ENCODE data around the gene MRC2.

The MRC2 gene

GRCh38 chr17:62674363-62674739 lies 46.9 kb downstream of the MRC2 start:
- no peaks in the 10 kb centered on the region for H3K9me3 Mint-ChIP-seq (ENCODE audit: low read depth)
- no peak overlapping the region for H3K27ac Mint-ChIP-seq
- no peak overlapping the region for H3K4me3 Mint-ChIP-seq
- peaks cover 1% of the 10 kb centered on the region for H3K4me1 Mint-ChIP-seq (ENCODE audit: low read depth)
- no peaks in the 10 kb centered on the region for H3K36me3 Mint-ChIP-seq
- no peaks in the 10 kb centered on the region for H3K27me3 Mint-ChIP-seq

GRCh38 chr17:62674841-62675240 lies 47.4 kb downstream of the MRC2 start:
- no peaks in the 10 kb centered on the region for H3K9me3 Mint-ChIP-seq (ENCODE audit: low read depth)
- H3K27ac Mint-ChIP-seq, result no peak overlapping the region
- no peaks in the 10 kb centered on the region for H3K36me3 Mint-ChIP-seq
- no peaks in the 10 kb centered on the region for H3K27me3 Mint-ChIP-seq
- H3K4me3 Mint-ChIP-seq, result no peak overlapping the region
- H3K4me1 Mint-ChIP-seq (ENCODE audit: low read depth), result peaks cover 1% of the 10 kb centered on the region

- H3K4me3 Mint-ChIP-seq, result no peak overlapping the region
- no peaks in the 10 kb centered on the region for H3K9me3 Mint-ChIP-seq (ENCODE audit: low read depth)
- H3K36me3 Mint-ChIP-seq, result no peaks in the 10 kb centered on the region
- H3K4me1 Mint-ChIP-seq (ENCODE audit: low read depth), result peaks cover 1% of the 10 kb centered on the region
- no peaks in the 10 kb centered on the region for H3K27me3 Mint-ChIP-seq
- no peak overlapping the region for H3K27ac Mint-ChIP-seq
Observed at GRCh38 chr17:62675260-62675659, 47.8 kb downstream of the MRC2 start.

- Mint-ChIP-seq H3K27ac (no peak overlapping the region), H3K4me3 (no peak overlapping the region), H3K36me3 (no peaks in the 10 kb centered on the region), H3K9me3 (ENCODE audit: low read depth) (no peaks in the 10 kb centered on the region), H3K4me1 (ENCODE audit: low read depth) (peaks cover 1% of the 10 kb centered on the region), H3K27me3 (no peaks in the 10 kb centered on the region)
Observed at GRCh38 chr17:62675701-62676100, 48.2 kb downstream of the MRC2 start.

GRCh38 chr17:62676231-62676943 lies 48.9 kb downstream of the MRC2 start:
- H3K36me3 Mint-ChIP-seq, result no peaks in the 10 kb centered on the region
- peaks cover 1% of the 10 kb centered on the region for H3K4me1 Mint-ChIP-seq (ENCODE audit: low read depth)
- no peaks in the 10 kb centered on the region for H3K27me3 Mint-ChIP-seq
- H3K9me3 Mint-ChIP-seq (ENCODE audit: low read depth), result no peaks in the 10 kb centered on the region
- H3K27ac Mint-ChIP-seq, result no peak overlapping the region
- no peak overlapping the region for H3K4me3 Mint-ChIP-seq

- Mint-ChIP-seq H3K4me1 (ENCODE audit: low read depth) (peaks cover 1% of the 10 kb centered on the region), H3K27me3 (no peaks in the 10 kb centered on the region), H3K9me3 (ENCODE audit: low read depth) (no peaks in the 10 kb centered on the region), H3K4me3 (no peak overlapping the region), H3K27ac (no peak overlapping the region), H3K36me3 (no peaks in the 10 kb centered on the region)
Observed at GRCh38 chr17:62676952-62677596, 49.6 kb downstream of the MRC2 start.

- Mint-ChIP-seq H3K27ac (no peak overlapping the region), H3K9me3 (ENCODE audit: low read depth) (no peaks in the 10 kb centered on the region), H3K27me3 (no peaks in the 10 kb centered on the region), H3K4me3 (no peak overlapping the region), H3K36me3 (no peaks in the 10 kb centered on the region), H3K4me1 (ENCODE audit: low read depth) (no peaks in the 10 kb centered on the region)
Observed at GRCh38 chr17:62678214-62678919, 50.9 kb downstream of the MRC2 start.

- Mint-ChIP-seq H3K4me1 (ENCODE audit: low read depth) (no peaks in the 10 kb centered on the region), H3K36me3 (no peaks in the 10 kb centered on the region), H3K9me3 (ENCODE audit: low read depth) (no peaks in the 10 kb centered on the region), H3K27me3 (no peaks in the 10 kb centered on the region), H3K27ac (no peak overlapping the region), H3K4me3 (no peak overlapping the region)
Observed at GRCh38 chr17:62679866-62680377, 52.5 kb downstream of the MRC2 start.

GRCh38 chr17:62680541-62681052 lies 53.1 kb downstream of the MRC2 start:
- Mint-ChIP-seq H3K27me3 (no peaks in the 10 kb centered on the region), H3K4me3 (no peak overlapping the region), H3K4me1 (ENCODE audit: low read depth) (no peaks in the 10 kb centered on the region), H3K36me3 (no peaks in the 10 kb centered on the region), H3K9me3 (ENCODE audit: low read depth) (no peaks in the 10 kb centered on the region), H3K27ac (no peak overlapping the region)

GRCh38 chr17:62681061-62681938 lies 53.8 kb downstream of the MRC2 start:
- Mint-ChIP-seq H3K27ac (no peak overlapping the region), H3K4me1 (ENCODE audit: low read depth) (no peaks in the 10 kb centered on the region), H3K4me3 (no peak overlapping the region), H3K36me3 (no peaks in the 10 kb centered on the region), H3K9me3 (ENCODE audit: low read depth) (no peaks in the 10 kb centered on the region), H3K27me3 (no peaks in the 10 kb centered on the region)

GRCh38 chr17:62681939-62682381 lies 54.5 kb downstream of the MRC2 start:
- no peak overlapping the region for H3K4me3 Mint-ChIP-seq
- no peaks in the 10 kb centered on the region for H3K27me3 Mint-ChIP-seq
- no peaks in the 10 kb centered on the region for H3K9me3 Mint-ChIP-seq (ENCODE audit: low read depth)
- no peak overlapping the region for H3K27ac Mint-ChIP-seq
- H3K36me3 Mint-ChIP-seq, result no peaks in the 10 kb centered on the region
- no peaks in the 10 kb centered on the region for H3K4me1 Mint-ChIP-seq (ENCODE audit: low read depth)

GRCh38 chr17:62684179-62684578 lies 56.7 kb downstream of the MRC2 start:
- H3K4me3 Mint-ChIP-seq, result no peak overlapping the region
- no peaks in the 10 kb centered on the region for H3K4me1 Mint-ChIP-seq (ENCODE audit: low read depth)
- H3K36me3 Mint-ChIP-seq, result no peaks in the 10 kb centered on the region

GRCh38 chr17:62687997-62688396 lies 60.5 kb downstream of the MRC2 start:
- no peaks in the 10 kb centered on the region for H3K4me1 Mint-ChIP-seq (ENCODE audit: low read depth)
- no peaks in the 10 kb centered on the region for H3K9me3 Mint-ChIP-seq (ENCODE audit: low read depth)
- no peaks in the 10 kb centered on the region for H3K36me3 Mint-ChIP-seq
- no peak overlapping the region for H3K27ac Mint-ChIP-seq
- no peaks in the 10 kb centered on the region for H3K27me3 Mint-ChIP-seq
- no peak overlapping the region for H3K4me3 Mint-ChIP-seq

More at GRCh38 chr17:62684179-62684578, 56.7 kb downstream of the MRC2 start:
- no peak overlapping the region for H3K27ac Mint-ChIP-seq
- no peaks in the 10 kb centered on the region for H3K9me3 Mint-ChIP-seq (ENCODE audit: low read depth)
- no peaks in the 10 kb centered on the region for H3K27me3 Mint-ChIP-seq

- Mint-ChIP-seq H3K27me3 (no peaks in the 10 kb centered on the region), H3K4me3 (no peak overlapping the region), H3K36me3 (no peaks in the 10 kb centered on the region), H3K4me1 (ENCODE audit: low read depth) (no peaks in the 10 kb centered on the region), H3K9me3 (ENCODE audit: low read depth) (no peaks in the 10 kb centered on the region), H3K27ac (no peak overlapping the region)
Observed at GRCh38 chr17:62688398-62689160, 61.1 kb downstream of the MRC2 start.

Data from activated naive CD8-positive, alpha-beta T cell (primary cell).